ENCODE measurements around the gene PDE6C.

DNA sequence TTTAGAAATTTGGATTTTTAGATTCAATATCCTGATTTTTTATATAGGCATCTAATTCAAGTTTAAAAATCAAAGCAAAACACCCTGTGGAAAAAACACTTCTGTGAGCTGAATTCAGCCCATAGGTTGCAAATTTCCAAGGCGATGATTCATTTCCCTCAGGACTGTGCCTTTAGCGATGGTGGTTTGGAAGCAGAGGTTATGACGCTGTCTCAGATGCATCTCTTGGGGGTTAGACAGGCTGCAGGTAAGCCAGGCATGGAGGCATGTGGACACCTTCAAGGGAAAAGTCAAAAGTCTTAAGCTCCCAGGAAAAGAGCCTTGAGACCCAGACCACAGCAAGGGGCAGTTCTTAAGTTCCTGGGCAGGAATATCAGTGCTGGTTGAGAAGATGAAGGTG, 99.6 kb downstream of the PDE6C start:
- TF ChIP-seq, protein P1, sequence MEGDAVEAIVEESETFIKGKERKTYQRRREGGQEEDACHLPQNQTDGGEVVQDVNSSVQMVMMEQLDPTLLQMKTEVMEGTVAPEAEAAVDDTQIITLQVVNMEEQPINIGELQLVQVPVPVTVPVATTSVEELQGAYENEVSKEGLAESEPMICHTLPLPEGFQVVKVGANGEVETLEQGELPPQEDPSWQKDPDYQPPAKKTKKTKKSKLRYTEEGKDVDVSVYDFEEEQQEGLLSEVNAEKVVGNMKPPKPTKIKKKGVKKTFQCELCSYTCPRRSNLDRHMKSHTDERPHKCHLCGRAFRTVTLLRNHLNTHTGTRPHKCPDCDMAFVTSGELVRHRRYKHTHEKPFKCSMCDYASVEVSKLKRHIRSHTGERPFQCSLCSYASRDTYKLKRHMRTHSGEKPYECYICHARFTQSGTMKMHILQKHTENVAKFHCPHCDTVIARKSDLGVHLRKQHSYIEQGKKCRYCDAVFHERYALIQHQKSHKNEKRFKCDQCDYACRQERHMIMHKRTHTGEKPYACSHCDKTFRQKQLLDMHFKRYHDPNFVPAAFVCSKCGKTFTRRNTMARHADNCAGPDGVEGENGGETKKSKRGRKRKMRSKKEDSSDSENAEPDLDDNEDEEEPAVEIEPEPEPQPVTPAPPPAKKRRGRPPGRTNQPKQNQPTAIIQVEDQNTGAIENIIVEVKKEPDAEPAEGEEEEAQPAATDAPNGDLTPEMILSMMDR (IDR thresholded peaks at IDR 0.05), result no peak
- no peak for TF ChIP-seq POLR2A (IDR thresholded peaks at IDR 0.05)
